Uterus (tissue), 4 donors: ENCODE measurements around the gene UNC93A. TPM values are rescaled to one million over a fixed set of nuclear protein-coding genes. Genes with fewer than 3 reads are reported as not detected.
"Not testable (repeated sequence)": the region's sequence is repeated elsewhere in the genome, so short reads cannot be mapped to it uniquely, and the experiment has no call there.

ENCODE experiments used
- DNase-seq, 2 donors: peaks; one replicate each; pipeline ENCODE4 v3.0.0-alpha.2; 2019 to 2020
- H3K27ac ChIP-seq, 2 donors: fragments of 200-600 bp; sonication (generic); 1 replicate in 1 of 2; 2 replicates in 1 of 2; pipeline ENCODE4 v1.5.1; 2016 to 2018
- H3K27me3 ChIP-seq, 2 donors: fragments of 200-600 bp; sonication (generic); one replicate each; pipeline ENCODE4 v1.5.1; 2018 to 2019; ENCODE audit warnings: control low read depth in 1 of 2
- H3K36me3 ChIP-seq, 2 donors: fragments of 200-600 bp; sonication (generic); one replicate each; pipeline ENCODE4 v1.5.1; 2019; ENCODE audit warnings: control low read depth in 1 of 2
- H3K4me1 ChIP-seq, 2 donors: fragments of 200-600 bp; sonication (generic); one replicate each; pipeline ENCODE4 v1.5.1; 2018 to 2019; ENCODE audit warnings: control low read depth in 1 of 2
- H3K4me3 ChIP-seq, 2 donors: fragments of 200-600 bp; sonication (generic); 1 replicate in 1 of 2; 2 replicates in 1 of 2; pipeline ENCODE4 v1.5.1; 2018 to 2019; ENCODE audit warnings: mild to moderate bottlenecking in 1 of 2
- H3K9me3 ChIP-seq, 2 donors: fragments of 200-600 bp; sonication (generic); one replicate each; pipeline ENCODE4 v1.5.1; 2019; ENCODE audit warnings: control low read depth in 1 of 2
- POLR2A ChIP-seq, 2 donors: fragments of 450-650 bp; IDR thresholded peaks; one replicate each; pipeline ENCODE4 v1.6.1; 2016; ENCODE audit warnings: antibody characterized with exemption in 2 of 2, mild to moderate bottlenecking in 1 of 2, moderate library complexity in 1 of 2
- intact Hi-C: fragments of 100-400 bp; cut with DNase I; formaldehyde crosslinking; loops from one replicate; pipeline ENCODE4 v1.15.1; 2023; ENCODE audit warnings: low total_unique reads
- total RNA-seq, 4 donors: library from RNA; depleted of rRNA in 3 of 4; stranded (reverse); fragments of >200 nt in 3 of 4; gene quantifications; one replicate each; pipeline versions ENCODE4 v1.1.0 to v1.2.4, GENCODE V29; 2014 to 2023
- TF ChIP-seq, protein P1 (sequence below), 4 experiments: fragments of 200-600 bp in 2 of 4; fragments of 450-650 bp in 2 of 4; sonication (generic) in 2 of 4; IDR thresholded peaks; one replicate each; pipeline ENCODE4 v1.5.1; 2016 to 2019; ENCODE audit warnings: antibody characterized with exemption in 4 of 4, mild to moderate bottlenecking in 2 of 4, moderate library complexity in 1 of 4
- donor health status: DM: yes; HTN: yes; CAD: no.

UNC93A gene
- total RNA-seq, 4 donors from 2014 or later: 0.97 TPM; not detected in 3

DNA sequence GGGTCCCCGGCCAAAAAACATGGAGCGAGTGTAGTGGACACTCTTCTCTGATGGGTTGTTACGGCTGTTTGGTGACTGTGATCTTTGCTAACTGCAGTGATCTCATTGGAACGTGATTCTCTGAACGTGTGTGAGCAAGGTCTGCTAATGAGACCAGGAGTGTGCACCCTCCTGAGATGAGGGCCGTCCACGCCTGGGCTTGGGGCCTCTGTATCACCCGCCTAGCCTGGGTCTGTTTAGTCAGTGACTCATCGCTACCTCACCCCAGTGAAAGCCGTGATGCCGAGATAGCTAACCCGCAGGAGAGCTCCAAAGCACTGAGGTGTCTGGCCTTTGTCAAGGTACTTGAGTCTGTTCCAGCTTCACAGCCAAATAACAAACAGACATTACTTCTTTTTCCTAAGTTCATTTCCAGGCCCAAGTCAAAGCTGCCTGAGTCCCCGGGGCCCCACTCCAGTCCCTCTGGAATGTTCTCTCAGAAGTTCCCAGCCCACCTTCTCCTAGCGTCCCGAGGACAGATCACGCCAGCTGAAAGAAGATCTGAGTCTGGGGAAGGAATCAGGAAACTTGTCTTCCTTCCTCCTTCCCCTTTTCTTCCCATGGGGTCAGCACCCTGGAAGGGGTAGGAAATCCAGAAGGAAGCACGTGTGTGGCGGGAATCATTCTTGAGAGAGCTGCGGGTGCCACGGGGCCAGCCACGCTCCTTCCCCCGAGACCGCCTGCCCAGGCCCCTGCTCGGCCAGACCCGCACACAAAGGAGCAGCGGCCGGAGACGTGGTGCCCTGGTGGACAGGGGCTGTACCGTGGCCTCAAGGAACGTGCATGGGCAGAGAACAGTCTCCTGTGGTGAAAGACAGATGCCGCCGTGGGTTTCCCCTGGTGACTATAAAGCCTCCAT is 29.0 kb downstream of the UNC93A start:
- intact Hi-C loops, H3K36me3 ChIP-seq, H3K4me3 ChIP-seq, H3K9me3 ChIP-seq, H3K27me3 ChIP-seq, H3K4me1 ChIP-seq: not testable (repeated sequence)
- peak overlapping the region in 1 of 2 donors; percentile 42 for H3K27ac ChIP-seq
- peak in 1 of 2 donors; percentile 43 for DNase-seq

DNA sequence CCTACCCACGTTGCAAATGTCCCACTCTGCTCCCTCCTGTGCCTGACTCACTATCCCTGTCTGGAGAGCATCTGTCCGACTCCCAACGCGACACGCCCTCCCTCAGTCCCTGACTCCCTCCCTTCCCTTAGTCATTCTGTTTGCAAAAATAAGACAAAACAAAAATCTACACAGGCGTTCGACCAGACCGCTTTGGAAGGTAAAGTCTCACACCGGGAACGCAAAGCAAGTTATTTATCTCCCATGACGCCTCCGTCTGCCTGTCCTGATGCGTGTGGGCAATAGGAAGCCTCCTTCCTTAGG is 29.6 kb downstream of the UNC93A start:
- H3K9me3 ChIP-seq, H3K4me3 ChIP-seq, intact Hi-C loops, H3K36me3 ChIP-seq, DNase-seq, H3K4me1 ChIP-seq, H3K27me3 ChIP-seq, H3K27ac ChIP-seq: not testable (repeated sequence)

DNA sequence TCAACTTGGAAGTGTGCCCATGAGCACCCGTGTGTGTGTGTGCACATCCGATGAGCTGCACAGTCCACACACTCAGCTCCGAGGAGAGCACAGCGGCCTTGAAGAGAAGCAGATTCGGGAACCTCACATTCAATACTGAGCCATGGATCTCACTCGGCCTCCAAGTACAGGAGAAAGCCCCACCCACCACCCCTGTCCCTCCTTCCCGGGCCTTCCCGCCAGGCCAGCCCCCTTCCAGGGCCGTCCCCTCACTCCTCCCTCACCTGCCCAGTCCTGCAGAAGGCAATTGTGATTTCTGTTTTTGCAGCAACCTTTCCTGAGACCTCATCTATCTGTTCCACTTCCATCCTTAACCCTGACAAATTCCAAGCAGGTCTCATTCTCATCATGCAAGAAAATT is 30.1 kb downstream of the UNC93A start:
- H3K27ac ChIP-seq, H3K36me3 ChIP-seq, H3K27me3 ChIP-seq, H3K9me3 ChIP-seq, intact Hi-C loops, DNase-seq, H3K4me1 ChIP-seq, H3K4me3 ChIP-seq: not testable (repeated sequence)

DNA sequence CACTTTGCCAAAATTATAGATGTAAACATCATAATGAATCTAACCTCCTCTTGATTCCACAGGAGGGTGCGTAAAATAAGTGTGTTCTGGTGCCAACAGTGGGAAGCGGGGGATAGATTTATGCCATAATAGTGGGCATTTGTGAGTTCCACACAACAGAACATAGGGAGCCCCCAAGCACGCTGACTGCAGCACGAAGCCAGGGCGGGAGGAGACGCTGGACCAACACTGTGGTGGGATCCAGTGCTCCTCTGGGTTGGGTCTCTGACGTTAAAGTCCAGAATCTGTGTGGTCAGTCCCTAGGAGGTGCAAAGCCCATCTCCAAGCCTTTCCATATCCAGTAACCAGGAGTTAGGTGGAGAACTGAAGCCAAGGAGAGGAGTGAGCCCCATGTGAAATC is 32.0 kb downstream of the UNC93A start:
- H3K4me1 ChIP-seq: no peaks in the 10 kb centered on the region
- no peak overlapping the region for H3K27ac ChIP-seq
- H3K4me3 ChIP-seq: no peak overlapping the region
- no peaks in the 10 kb centered on the region for H3K9me3 ChIP-seq
- H3K27me3 ChIP-seq: no peaks in the 10 kb centered on the region
- intact Hi-C loops: no loop called here
- no peaks in the 10 kb centered on the region for H3K36me3 ChIP-seq
- TF ChIP-seq POLR2A (IDR thresholded peaks at IDR 0.05): no peak
- TF ChIP-seq, protein P1, sequence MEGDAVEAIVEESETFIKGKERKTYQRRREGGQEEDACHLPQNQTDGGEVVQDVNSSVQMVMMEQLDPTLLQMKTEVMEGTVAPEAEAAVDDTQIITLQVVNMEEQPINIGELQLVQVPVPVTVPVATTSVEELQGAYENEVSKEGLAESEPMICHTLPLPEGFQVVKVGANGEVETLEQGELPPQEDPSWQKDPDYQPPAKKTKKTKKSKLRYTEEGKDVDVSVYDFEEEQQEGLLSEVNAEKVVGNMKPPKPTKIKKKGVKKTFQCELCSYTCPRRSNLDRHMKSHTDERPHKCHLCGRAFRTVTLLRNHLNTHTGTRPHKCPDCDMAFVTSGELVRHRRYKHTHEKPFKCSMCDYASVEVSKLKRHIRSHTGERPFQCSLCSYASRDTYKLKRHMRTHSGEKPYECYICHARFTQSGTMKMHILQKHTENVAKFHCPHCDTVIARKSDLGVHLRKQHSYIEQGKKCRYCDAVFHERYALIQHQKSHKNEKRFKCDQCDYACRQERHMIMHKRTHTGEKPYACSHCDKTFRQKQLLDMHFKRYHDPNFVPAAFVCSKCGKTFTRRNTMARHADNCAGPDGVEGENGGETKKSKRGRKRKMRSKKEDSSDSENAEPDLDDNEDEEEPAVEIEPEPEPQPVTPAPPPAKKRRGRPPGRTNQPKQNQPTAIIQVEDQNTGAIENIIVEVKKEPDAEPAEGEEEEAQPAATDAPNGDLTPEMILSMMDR (IDR thresholded peaks at IDR 0.05): no peak
- no peak for DNase-seq

DNA sequence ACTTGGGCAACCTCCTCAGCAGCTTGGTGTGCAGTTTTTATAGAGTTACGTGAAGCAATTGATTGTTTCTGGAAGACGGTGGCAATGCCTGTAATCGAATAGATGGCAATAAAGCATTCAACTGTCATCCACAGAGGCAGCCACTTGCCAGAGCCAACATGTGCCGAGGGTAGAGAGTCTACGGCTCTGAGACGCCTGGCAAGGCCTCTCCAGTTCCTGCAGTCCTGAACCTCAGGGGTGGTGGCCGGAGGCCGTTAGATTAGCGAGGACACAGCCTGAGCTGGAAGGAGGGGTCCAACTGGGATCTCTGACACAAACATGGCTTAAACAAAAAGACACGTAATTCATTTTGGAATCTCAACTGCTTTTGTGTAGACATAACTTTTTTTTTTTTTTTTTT is 33.0 kb downstream of the UNC93A start:
- H3K4me1 ChIP-seq: no peaks in the 10 kb centered on the region
- no peak overlapping the region for H3K27ac ChIP-seq
- no peaks in the 10 kb centered on the region for H3K27me3 ChIP-seq
- no peaks in the 10 kb centered on the region for H3K36me3 ChIP-seq
- H3K9me3 ChIP-seq: no peaks in the 10 kb centered on the region
- H3K4me3 ChIP-seq: no peak overlapping the region
- intact Hi-C loops: no loop called here
- TF ChIP-seq, protein P1 (IDR thresholded peaks at IDR 0.05): no peak
- no peak for TF ChIP-seq POLR2A (IDR thresholded peaks at IDR 0.05)
- DNase-seq: no peak

DNA sequence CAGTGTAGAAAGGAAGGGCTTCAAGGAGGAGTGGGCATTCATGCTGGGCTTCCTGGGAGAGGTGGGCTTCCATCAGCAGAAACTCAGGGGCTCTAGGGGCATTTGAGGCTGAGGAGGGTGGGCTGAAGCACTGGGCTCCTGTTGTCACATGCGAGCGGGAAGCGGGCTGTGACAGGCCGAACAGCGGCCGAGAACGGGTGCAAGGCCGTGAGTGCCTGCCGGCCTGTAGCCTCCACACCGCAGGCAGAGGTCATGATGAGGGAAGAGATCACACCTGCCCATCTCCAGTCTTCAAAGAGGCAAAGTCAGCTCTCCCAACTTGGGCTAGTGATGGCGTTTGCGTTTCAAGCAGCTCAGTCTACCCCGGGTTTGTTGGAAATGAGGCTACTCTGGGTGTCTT is 34.7 kb downstream of the UNC93A start:
- no peak for DNase-seq
- no peak for TF ChIP-seq POLR2A (IDR thresholded peaks at IDR 0.05)
- TF ChIP-seq, protein P1 (IDR thresholded peaks at IDR 0.05): no peak
- Histone ChIP-seq H3K4me1 (no peaks in the 10 kb centered on the region), H3K36me3 (no peaks in the 10 kb centered on the region), H3K9me3 (no peaks in the 10 kb centered on the region), H3K27me3 (no peaks in the 10 kb centered on the region), H3K4me3 (no peak overlapping the region), H3K27ac (no peak overlapping the region)
- intact Hi-C loops: no loop called here

DNA sequence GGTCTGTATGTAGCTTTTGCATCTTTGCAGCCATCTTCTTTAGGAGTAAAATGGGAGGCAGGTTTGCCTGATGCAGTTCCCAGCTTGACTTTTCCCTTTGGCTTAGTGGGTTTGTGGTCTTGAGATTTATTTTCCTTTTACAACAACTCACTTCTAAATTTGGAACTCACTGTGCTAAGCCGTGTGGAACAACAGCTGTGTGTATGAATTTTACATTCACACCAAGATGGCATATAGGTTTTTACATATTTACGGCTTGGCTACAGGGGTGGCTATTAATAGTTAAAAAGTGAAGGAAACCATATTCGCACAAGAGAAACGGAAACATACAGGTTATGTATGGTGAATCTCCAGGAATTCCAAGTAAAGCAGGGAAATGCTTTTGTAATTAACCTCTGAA is 36.3 kb downstream of the UNC93A start:
- no peak overlapping the region for H3K4me3 ChIP-seq
- intact Hi-C loops: no loop called here
- H3K27me3 ChIP-seq: no peaks in the 10 kb centered on the region
- DNase-seq: no peak
- H3K4me1 ChIP-seq: no peaks in the 10 kb centered on the region
- no peak overlapping the region for H3K27ac ChIP-seq
- no peaks in the 10 kb centered on the region for H3K9me3 ChIP-seq
- TF ChIP-seq, protein P1 (IDR thresholded peaks at IDR 0.05): no peak
- no peak for TF ChIP-seq POLR2A (IDR thresholded peaks at IDR 0.05)
- H3K36me3 ChIP-seq: no peaks in the 10 kb centered on the region
